ENCODE measurements around the gene MTARC2.

MTARC2 gene

DNA sequence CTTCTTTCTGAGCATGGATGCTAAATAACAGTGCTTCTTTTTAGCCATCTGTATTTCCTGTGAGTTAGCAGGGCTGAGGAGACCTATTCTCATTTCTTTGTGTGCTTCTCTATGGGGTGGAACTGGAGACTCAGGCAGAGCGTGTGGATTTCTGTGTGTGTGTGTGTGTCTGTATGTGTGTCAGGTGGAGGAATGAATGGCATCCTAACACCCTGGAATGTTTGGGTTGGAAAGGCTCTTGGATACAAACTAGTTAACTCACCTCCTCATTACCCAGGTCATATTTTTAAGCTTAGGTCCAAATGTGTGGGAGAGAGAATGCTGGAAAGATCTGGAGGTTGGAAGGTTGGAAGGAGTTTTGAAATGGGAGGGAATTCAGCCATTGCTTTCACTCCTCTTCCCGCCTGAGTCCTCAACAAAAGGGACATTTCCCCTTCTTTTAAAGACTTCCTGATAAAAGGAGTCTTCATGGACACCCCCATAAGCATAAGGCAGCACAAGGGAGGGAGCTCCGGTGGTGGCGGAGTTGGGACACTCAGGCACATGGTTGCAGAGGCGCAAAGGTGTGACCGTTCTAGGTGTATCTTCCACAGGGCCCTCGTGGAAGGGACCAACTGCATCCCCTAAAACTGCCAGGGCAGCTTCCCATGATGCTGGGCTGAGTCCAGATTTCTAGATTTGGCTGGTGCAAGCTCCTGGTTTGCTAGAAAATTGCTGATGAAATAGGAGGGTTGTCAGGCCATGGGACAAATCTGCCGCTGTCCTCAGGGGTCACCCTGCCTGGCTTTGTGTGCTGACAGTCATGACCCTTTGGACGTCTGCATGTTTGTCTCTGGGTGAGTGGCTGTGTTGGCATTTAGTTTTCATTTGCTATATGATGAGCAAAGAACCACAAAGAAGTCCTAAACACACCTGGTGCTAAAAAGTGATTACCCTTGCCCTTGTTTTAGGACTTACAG lies 76.2 kb downstream of the MTARC2 start:
- H2AK5ac ChIP-seq (ENCODE audit: low read length, severe bottlenecking) = no peak overlapping the region
- no peak overlapping the region for H3K9ac ChIP-seq (ENCODE audit: low read length)
- no peak overlapping the region for H4K8ac ChIP-seq (ENCODE audit: low read length)
- H3K36me3 ChIP-seq (ENCODE audit: control insufficient read depth in 1 of 2, insufficient read depth in 2 of 2, low read depth in 1 of 2, low read length in 2 of 2) = no peaks in the 10 kb centered on the region
- peak overlapping the region in 1 of 2 experiments; percentile 73 for H3K23ac ChIP-seq (ENCODE audit: low read length in 2 of 2)
- no peak overlapping the region for H2BK120ac ChIP-seq (ENCODE audit: low read depth, low read length)
- no peak overlapping the region for H3K4me3 ChIP-seq (ENCODE audit: insufficient read depth in 1 of 2, low read depth in 1 of 2, low read length in 2 of 2)
- DNase-seq = peak; percentile 32
- H3K14ac ChIP-seq (ENCODE audit: low read length in 2 of 2) = peak overlapping the region in 1 of 2 experiments; percentile 65
- no peak overlapping the region for H2BK15ac ChIP-seq (ENCODE audit: low read depth, poor library complexity, severe bottlenecking)
- peak overlapping the region; percentile 69 to 83 for H2BK12ac ChIP-seq (ENCODE audit: low read length in 2 of 2)
- no peak overlapping the region for H2BK5ac ChIP-seq (ENCODE audit: low read depth, low read length, poor library complexity, severe bottlenecking)
- no peaks in the 10 kb centered on the region for H3K79me1 ChIP-seq (replicated peaks; ENCODE audit: low read length, poor library complexity, severe bottlenecking)
- H2AFZ ChIP-seq (ENCODE audit: low read depth, low read length) = no peak overlapping the region
- H3K9me3 ChIP-seq (ENCODE audit: control insufficient read depth, low read length) = no peaks in the 10 kb centered on the region
- H3K27ac ChIP-seq (ENCODE audit: low read length, poor library complexity, severe bottlenecking) = no peak overlapping the region
- H3K4ac ChIP-seq (ENCODE audit: low read depth in 1 of 2, low read length in 2 of 2) = peak overlapping the region; percentile 7 to 40
- WGBS = 88% methylated on average over 8 of the region's 9 CpGs
- H3K4me2 ChIP-seq (ENCODE audit: low read length, poor library complexity, severe bottlenecking) = no peak overlapping the region
- H4K91ac ChIP-seq (ENCODE audit: low read length) = peak overlapping the region; percentile 64
- H3K27me3 ChIP-seq (ENCODE audit: control insufficient read depth in 1 of 2, insufficient read depth in 1 of 2, low read length in 2 of 2) = peaks cover 0 to 5% of the 10 kb centered on the region in 2 experiments
- peak overlapping the region; percentile 40 to 78 for H3K18ac ChIP-seq (ENCODE audit: low read depth in 1 of 2, low read length in 2 of 2)
- H3K4me1 ChIP-seq (ENCODE audit: control insufficient read depth, insufficient read depth, low read depth, low read length) = peaks cover 7% of the 10 kb centered on the region

DNA sequence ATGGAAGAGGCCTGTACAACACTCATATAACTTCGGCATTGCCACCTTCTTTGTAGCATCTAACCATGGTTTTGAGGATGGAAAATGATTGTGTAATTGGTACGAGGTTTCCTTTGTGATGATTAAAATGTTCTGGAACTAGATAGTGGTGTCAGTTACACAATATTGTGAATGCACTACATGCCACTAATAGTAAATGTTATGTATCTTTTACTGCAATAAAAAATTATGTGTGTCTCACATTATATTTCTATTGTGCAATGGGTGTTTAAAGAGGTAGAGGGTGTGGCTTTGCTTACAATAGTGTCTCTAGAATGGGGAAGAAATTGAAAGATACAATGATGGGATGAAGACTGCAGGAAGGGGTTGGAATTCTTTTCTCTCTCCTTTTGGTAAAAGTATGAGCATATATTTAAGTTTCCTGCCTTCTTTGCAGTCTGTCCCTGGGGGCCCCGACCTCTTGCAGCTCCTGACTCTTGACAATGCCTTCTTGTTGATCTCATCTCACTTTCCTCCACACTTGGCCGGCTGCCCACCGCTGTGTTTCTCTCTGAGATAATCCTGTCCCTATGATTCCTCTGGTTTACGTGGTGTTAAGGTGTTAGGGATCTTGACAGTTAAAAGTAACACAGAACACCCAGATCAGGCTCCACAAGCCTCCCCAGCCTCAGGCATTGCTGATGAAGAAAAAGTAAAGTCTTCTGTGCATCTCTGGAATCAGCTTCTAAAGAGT lies 77.9 kb downstream of the MTARC2 start:
- Histone ChIP-seq H3K14ac (ENCODE audit: low read length in 2 of 2) (no peak overlapping the region), H2BK5ac (ENCODE audit: low read depth, low read length, poor library complexity, severe bottlenecking) (no peak overlapping the region), H3K79me1 (replicated peaks; ENCODE audit: low read length, poor library complexity, severe bottlenecking) (no peaks in the 10 kb centered on the region), H4K91ac (ENCODE audit: low read length) (peak overlapping the region; percentile 70), H3K27ac (ENCODE audit: low read length, poor library complexity, severe bottlenecking) (no peak overlapping the region), H3K23ac (ENCODE audit: low read length in 2 of 2) (no peak overlapping the region), H3K27me3 (ENCODE audit: control insufficient read depth in 1 of 2, insufficient read depth in 1 of 2, low read length in 2 of 2) (peaks cover 0 to 5% of the 10 kb centered on the region in 2 experiments), H2AFZ (ENCODE audit: low read depth, low read length) (no peak overlapping the region), H4K8ac (ENCODE audit: low read length) (peak overlapping the region; percentile 19), H3K9ac (ENCODE audit: low read length) (no peak overlapping the region), H3K4me3 (ENCODE audit: insufficient read depth in 1 of 2, low read depth in 1 of 2, low read length in 2 of 2) (no peak overlapping the region), H2BK12ac (ENCODE audit: low read length in 2 of 2) (peak overlapping the region; percentile 45 to 97), H3K9me3 (ENCODE audit: control insufficient read depth, low read length) (peaks cover 4% of the 10 kb centered on the region), H3K36me3 (ENCODE audit: control insufficient read depth in 1 of 2, insufficient read depth in 2 of 2, low read depth in 1 of 2, low read length in 2 of 2) (no peaks in the 10 kb centered on the region), H3K18ac (ENCODE audit: low read depth in 1 of 2, low read length in 2 of 2) (peak overlapping the region; percentile 76 to 89), H2BK15ac (ENCODE audit: low read depth, poor library complexity, severe bottlenecking) (no peak overlapping the region), H3K4ac (ENCODE audit: low read depth in 1 of 2, low read length in 2 of 2) (peak overlapping the region; percentile 40 to 52), H2BK120ac (ENCODE audit: low read depth, low read length) (no peak overlapping the region), H3K4me2 (ENCODE audit: low read length, poor library complexity, severe bottlenecking) (no peak overlapping the region), H2AK5ac (ENCODE audit: low read length, severe bottlenecking) (no peak overlapping the region), H3K4me1 (ENCODE audit: control insufficient read depth, insufficient read depth, low read depth, low read length) (peaks cover 6% of the 10 kb centered on the region)
- WGBS = 54% methylated on average over 2 of the region's 6 CpGs
- peak; percentile 43 for DNase-seq

DNA sequence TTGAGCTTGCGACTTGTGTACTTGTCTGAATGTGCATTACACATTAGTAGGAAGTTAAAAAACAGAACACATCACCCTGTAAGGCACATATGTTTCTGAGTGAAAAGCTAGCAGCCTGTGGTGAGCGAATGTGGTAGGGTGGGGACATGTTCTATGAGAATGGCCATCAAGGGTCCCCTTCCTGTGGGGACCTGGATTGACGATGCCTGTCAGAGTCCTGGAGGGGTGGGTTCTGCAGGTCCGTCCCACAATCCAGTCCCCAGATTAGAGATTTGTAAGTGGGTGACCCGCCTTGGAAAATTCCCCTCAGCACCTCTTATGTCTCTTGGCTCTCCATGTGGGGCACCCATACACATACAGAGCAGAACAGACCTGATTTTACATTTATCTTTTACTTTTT lies 78.6 kb downstream of the MTARC2 start:
- Histone ChIP-seq H3K9ac (ENCODE audit: low read length) (no peak overlapping the region), H2AK5ac (ENCODE audit: low read length, severe bottlenecking) (no peak overlapping the region), H3K9me3 (ENCODE audit: control insufficient read depth, low read length) (peaks cover 9% of the 10 kb centered on the region), H2BK5ac (ENCODE audit: low read depth, low read length, poor library complexity, severe bottlenecking) (no peak overlapping the region), H4K91ac (ENCODE audit: low read length) (peak overlapping the region; percentile 67), H3K4me2 (ENCODE audit: low read length, poor library complexity, severe bottlenecking) (no peak overlapping the region), H2AFZ (ENCODE audit: low read depth, low read length) (no peak overlapping the region), H3K23ac (ENCODE audit: low read length in 2 of 2) (no peak overlapping the region), H3K18ac (ENCODE audit: low read depth in 1 of 2, low read length in 2 of 2) (peak overlapping the region; percentile 76 to 89), H2BK15ac (ENCODE audit: low read depth, poor library complexity, severe bottlenecking) (peak overlapping the region; percentile 91), H3K27me3 (ENCODE audit: control insufficient read depth in 1 of 2, insufficient read depth in 1 of 2, low read length in 2 of 2) (peaks cover 0 to 5% of the 10 kb centered on the region in 2 experiments), H2BK12ac (ENCODE audit: low read length in 2 of 2) (peak overlapping the region; percentile 45 to 97), H3K79me1 (replicated peaks; ENCODE audit: low read length, poor library complexity, severe bottlenecking) (no peaks in the 10 kb centered on the region), H2BK120ac (ENCODE audit: low read depth, low read length) (peak overlapping the region; percentile 62), H3K4me3 (ENCODE audit: insufficient read depth in 1 of 2, low read depth in 1 of 2, low read length in 2 of 2) (no peak overlapping the region), H3K27ac (ENCODE audit: low read length, poor library complexity, severe bottlenecking) (no peak overlapping the region), H4K8ac (ENCODE audit: low read length) (no peak overlapping the region), H3K36me3 (ENCODE audit: control insufficient read depth in 1 of 2, insufficient read depth in 2 of 2, low read depth in 1 of 2, low read length in 2 of 2) (no peaks in the 10 kb centered on the region), H3K14ac (ENCODE audit: low read length in 2 of 2) (no peak overlapping the region), H3K4me1 (ENCODE audit: control insufficient read depth, insufficient read depth, low read depth, low read length) (peaks cover 6% of the 10 kb centered on the region), H3K4ac (ENCODE audit: low read depth in 1 of 2, low read length in 2 of 2) (peak overlapping the region; percentile 40 to 51)
- no peak for DNase-seq
- 96% methylated on average over 5 of the region's 5 CpGs for WGBS

Measured in mesenchymal stem cell (in vitro differentiated cells and primary cell).